Measurements from ENCODE around the gene KRT4. TPM values are rescaled to one million over a fixed set of nuclear protein-coding genes. Genes with fewer than 3 reads are reported as not detected.

The KRT4 gene
- total RNA-seq, 2 donors from 2014 or later = 6.4 to 12.7 TPM

- Histone ChIP-seq H3K4me1 (replicated peaks) (no peaks in the 10 kb centered on the region), H3K4me3 (no peak within 1 kb of the TSS), H3K27ac (no peak within 1 kb of the TSS), H3K9me3 (no peaks in the 10 kb centered on the region), H3K27me3 (replicated peaks; ENCODE audit: insufficient read depth) (no peaks in the 10 kb centered on the region), H3K36me3 (no peaks in the 10 kb centered on the region)
- WGBS = 84% methylated on average over 16 of the region's 16 CpGs
- no peak for TF ChIP-seq CTCF (IDR thresholded peaks at IDR 0.05)
- no peak for TF ChIP-seq POLR2AphosphoS5 (IDR thresholded peaks at IDR 0.05)
- no peak for TF ChIP-seq POLR2A (IDR thresholded peaks at IDR 0.05)
- intact Hi-C loops (cut with DNase I) = no loop called here
- DNase-seq (ENCODE audit: low spot score) = no peak
Measured at GRCh38 chr12:52848661-52849255, 34.8 kb upstream of the KRT4 start, which contains the start of gene KRT78. Gene KRT78, minus strand, starts transcription at chr12:52848994. Its CDS starts 64 bp downstream, at chr12:52848930.

- Histone ChIP-seq H3K4me1 (replicated peaks) (no peaks in the 10 kb centered on the region), H3K4me3 (no peak overlapping the region), H3K27me3 (replicated peaks; ENCODE audit: insufficient read depth) (no peaks in the 10 kb centered on the region), H3K9me3 (no peaks in the 10 kb centered on the region), H3K36me3 (no peaks in the 10 kb centered on the region), H3K27ac (no peak overlapping the region)
- no peak for DNase-seq (ENCODE audit: low spot score)
- WGBS = 81% methylated on average over 12 of the region's 12 CpGs
- TF ChIP-seq POLR2A (IDR thresholded peaks at IDR 0.05) (no peak), POLR2AphosphoS5 (IDR thresholded peaks at IDR 0.05) (no peak), CTCF (IDR thresholded peaks at IDR 0.05) (no peak)
- intact Hi-C loops (cut with DNase I) = no loop called here
Measured at GRCh38 chr12:52847335-52848102, 33.6 kb upstream of the KRT4 start.

GRCh38 chr12:52846356-52846970, 32.5 kb upstream of the KRT4 start:
- Histone ChIP-seq H3K27ac (no peak overlapping the region), H3K9me3 (no peaks in the 10 kb centered on the region), H3K36me3 (no peaks in the 10 kb centered on the region), H3K4me1 (replicated peaks) (no peaks in the 10 kb centered on the region), H3K27me3 (replicated peaks; ENCODE audit: insufficient read depth) (no peaks in the 10 kb centered on the region), H3K4me3 (no peak overlapping the region)
- intact Hi-C loops (cut with DNase I) = no loop called here
- TF ChIP-seq CTCF (IDR thresholded peaks at IDR 0.05) (no peak), POLR2A (IDR thresholded peaks at IDR 0.05) (no peak), POLR2AphosphoS5 (IDR thresholded peaks at IDR 0.05) (no peak)
- no peak for DNase-seq (ENCODE audit: low spot score)
- WGBS = 89% methylated on average over 8 of the region's 8 CpGs

GRCh38 chr12:52845946-52846345, 32.0 kb upstream of the KRT4 start:
- Histone ChIP-seq H3K27ac (no peak overlapping the region), H3K9me3 (no peaks in the 10 kb centered on the region), H3K27me3 (replicated peaks; ENCODE audit: insufficient read depth) (no peaks in the 10 kb centered on the region), H3K36me3 (no peaks in the 10 kb centered on the region), H3K4me3 (no peak overlapping the region), H3K4me1 (replicated peaks) (no peaks in the 10 kb centered on the region)
- intact Hi-C loops (cut with DNase I) = no loop called here
- TF ChIP-seq POLR2A (IDR thresholded peaks at IDR 0.05) (no peak), CTCF (IDR thresholded peaks at IDR 0.05) (no peak), POLR2AphosphoS5 (IDR thresholded peaks at IDR 0.05) (no peak)
- WGBS = 95% methylated on average over 1 of the region's 1 CpG
- DNase-seq (ENCODE audit: low spot score) = no peak
